ENCODE results near the gene PRDX5.

Gene PRDX5

DNA sequence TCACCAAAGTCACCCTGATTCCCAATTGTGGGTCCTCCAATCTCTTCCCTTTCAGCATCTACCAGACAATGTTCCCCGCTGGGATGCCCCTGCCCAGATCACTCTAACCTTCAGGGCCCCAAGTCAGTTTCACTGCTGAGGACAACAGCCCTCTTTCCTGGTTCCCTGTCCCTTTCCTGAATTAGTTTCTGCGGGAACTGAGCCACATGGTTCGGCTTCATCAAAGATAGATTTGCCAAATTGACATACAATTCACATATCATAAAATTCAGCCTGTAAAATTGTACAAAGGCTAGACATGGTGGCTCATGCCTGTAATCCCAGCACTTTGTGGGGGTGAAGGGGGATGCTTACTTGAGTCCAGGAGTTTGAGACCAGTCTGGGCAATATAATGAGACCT lies 10.1 kb downstream of the PRDX5 start:
- DNase-seq = no peak

- no peak for DNase-seq
Measured at GRCh38 chr11:64330888-64331287, 13.0 kb downstream of the PRDX5 start.

- DNase-seq = peak; percentile 94 to 96 (median 94)
Measured at GRCh38 chr11:64331569-64332371, 13.8 kb downstream of the PRDX5 start.

- no peak for DNase-seq
Measured at GRCh38 chr11:64333556-64333955, 15.6 kb downstream of the PRDX5 start.

DNA sequence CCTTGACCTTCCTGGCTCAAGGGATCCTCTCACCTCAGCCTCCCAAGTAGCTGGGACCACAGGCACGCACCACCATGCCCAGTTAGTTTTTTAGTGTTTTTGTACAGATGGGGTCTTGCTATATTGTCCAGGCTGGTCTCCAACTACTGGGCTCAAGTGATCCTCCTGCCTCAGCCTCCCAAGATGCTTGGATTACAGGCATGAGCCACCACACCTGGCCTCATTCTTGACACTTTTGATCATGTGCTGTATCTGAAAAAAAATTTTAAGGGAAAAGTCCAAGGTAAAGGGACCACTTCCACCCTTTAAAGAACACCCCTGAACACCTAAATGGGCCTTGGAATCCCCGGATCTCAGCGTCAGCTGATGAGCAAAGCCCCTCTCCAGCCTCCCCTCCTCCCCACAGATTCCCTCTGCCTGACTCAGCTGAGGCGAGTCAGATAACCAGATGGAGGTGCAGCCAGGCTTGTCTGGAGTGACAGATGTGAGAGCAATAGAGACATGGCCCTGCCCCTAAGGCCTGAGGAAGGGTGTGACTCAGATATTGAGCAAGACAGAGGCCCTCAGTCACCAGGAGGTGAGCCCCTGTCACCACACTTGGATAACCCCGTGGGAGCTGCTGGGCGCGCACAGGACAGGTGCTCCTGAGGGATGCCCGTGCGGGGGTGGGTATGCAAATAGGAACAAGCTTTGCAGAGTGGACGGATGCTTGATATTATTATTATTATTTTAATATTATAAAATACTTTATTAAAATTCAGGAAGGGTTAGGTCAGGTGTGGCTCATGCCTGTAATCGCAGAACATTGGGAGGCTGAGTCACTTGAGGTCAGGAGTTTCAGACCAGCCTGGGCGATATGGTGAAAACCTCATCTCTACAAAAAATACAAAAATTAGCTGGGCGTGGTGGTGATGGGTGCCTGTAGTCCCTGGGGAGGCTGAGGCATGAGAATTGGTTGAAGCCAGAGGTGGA lies 17.1 kb downstream of the PRDX5 start:
- DNase-seq = peak; percentile 83 to 86 (median 84)

DNA sequence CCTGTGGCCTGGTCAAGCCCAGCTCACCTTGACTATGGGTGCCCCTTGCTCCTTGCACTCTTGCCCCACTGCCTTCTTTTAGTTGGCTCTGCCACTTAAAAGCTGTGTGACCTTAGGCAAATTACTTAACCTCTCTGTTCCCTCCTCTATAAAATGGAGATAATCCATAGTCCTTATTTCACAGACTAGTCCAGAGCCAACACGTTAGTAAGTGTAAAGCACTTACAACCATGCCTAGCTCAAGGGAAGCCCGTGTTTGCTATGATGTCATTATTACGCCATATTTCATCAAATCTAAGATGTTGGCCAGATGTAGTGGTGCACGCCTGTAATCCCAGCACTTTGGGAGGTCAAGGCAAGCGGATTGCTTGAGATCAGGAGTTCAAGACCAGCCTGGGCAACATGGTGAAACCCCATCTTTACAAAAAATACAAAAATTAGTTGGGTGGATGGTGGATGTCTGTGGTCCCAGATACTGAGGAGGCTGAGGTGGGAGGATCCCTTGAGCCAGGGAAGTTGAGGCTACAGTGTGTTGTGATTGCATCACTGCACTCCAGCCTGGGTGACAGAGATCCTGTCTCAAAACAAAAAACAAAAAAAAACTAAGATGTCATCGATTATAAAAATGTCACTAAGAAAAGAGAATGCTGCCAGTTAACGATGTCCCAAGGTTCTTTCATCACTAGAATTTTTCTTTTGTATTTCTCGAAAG lies 19.8 kb downstream of the PRDX5 start:
- peak in 1 of 3 donors; percentile 29 for DNase-seq

DNA sequence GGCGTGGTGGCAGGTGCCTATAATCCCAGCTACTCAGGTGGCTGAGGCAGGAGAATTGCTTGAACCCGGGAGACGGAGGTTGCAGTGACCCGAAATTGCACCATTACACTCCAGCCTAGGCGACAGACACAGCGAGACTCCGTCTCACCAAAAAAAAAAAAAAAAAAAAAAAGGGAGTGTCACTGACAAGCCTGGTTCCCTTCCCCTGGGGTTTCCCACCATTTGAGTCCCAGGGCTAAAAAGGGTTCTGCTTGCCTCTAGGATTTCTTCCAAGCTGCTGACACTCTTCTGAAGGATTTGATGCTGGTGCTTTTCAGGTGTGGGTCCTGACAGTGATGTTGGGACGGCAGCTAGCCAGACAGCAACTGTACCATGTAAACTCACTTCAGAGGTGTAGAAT lies 20.8 kb downstream of the PRDX5 start:
- peak; percentile 51 to 57 (median 52) for DNase-seq

- peak in 1 of 3 donors; percentile 22 for DNase-seq
Measured at GRCh38 chr11:64339286-64339685, 21.4 kb downstream of the PRDX5 start.

GRCh38 chr11:64339754-64340408 lies 22.0 kb downstream of the PRDX5 start, which contains the start of gene CCDC88B:
CCDC88B (plus strand) TSS chr11:64340204; CDS start chr11:64340267, 63 bp downstream.
- peak; percentile 76 to 87 (median 77) for DNase-seq

DNA sequence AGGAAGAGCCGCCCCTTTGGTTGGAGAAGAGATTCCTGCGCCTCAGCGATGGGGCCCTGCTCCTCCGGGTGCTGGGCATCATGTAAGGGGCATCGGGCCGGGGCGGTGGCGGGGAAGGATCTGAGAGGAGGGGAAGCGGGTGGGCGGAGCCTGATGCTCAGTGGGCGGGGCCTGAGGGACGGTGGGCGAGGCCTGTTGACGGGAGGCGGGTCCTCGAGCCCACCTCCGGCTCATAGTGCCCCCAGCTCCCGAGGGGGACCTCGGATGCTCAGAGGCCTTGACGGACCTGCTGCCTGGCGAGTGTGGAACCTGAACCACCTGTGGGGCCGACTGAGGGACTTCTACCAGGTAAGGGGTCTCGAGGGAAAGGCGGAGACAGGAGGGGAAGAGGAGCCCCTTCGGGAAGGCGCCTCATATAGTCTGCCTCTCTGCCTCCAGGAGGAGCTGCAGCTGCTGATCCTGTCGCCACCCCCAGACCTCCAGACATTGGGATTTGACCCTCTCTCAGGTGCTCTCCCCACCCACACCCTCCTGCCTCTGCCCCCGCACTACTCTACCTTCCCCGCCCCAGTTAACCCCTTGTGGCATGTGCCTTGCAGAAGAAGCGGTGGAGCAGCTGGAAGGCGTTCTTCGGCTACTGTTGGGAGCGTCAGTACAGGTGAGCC lies 22.9 kb downstream of the PRDX5 start:
- peak; percentile 38 to 74 (median 55) for DNase-seq

GRCh38 chr11:64341429-64341828 lies 23.5 kb downstream of the PRDX5 start:
- no peak for DNase-seq

DNA sequence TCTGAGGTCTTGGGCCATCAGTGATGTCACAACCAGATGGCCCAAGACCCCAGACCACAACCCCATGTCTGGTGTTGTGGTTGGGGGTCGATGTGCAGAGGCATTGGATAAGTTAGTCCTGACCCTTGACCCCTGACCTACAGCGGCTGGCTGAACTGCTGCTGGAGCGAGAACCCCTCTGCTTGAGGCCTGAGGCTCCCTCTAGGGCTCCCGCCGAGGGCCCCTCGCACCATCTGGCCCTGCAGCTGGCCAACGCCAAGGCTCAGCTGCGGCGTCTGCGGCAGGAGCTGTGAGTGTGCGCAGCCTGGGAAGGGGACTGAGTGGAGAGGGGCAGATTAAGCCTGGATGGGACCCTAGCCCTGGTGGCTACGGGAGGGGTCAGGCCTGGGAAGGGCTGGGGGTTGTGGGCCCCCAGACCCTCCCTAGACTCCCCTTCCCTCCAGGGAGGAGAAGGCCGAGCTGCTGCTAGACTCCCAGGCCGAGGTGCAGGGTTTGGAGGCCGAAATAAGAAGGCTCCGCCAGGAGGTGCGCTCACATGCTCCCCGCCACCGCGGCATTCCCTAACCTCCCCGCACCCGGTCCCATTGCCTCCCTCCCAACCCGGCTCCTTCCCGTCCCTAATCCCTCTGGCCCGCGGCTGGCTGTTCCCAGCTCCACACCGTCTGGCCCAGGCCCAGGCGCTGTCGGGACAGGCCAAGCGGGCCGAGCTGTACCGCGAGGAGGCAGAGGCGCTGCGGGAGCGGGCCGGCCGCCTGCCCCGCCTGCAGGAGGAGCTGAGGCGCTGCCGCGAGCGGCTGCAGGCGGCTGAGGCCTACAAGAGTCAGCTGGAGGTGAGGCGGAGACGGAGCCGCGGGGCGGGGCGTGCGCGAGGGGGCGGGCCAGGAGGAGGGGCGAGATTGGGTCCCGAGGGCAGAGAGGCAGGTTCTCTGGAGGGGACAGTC lies 24.2 kb downstream of the PRDX5 start:
- DNase-seq = peak; percentile 90 to 95 (median 93)

DNA sequence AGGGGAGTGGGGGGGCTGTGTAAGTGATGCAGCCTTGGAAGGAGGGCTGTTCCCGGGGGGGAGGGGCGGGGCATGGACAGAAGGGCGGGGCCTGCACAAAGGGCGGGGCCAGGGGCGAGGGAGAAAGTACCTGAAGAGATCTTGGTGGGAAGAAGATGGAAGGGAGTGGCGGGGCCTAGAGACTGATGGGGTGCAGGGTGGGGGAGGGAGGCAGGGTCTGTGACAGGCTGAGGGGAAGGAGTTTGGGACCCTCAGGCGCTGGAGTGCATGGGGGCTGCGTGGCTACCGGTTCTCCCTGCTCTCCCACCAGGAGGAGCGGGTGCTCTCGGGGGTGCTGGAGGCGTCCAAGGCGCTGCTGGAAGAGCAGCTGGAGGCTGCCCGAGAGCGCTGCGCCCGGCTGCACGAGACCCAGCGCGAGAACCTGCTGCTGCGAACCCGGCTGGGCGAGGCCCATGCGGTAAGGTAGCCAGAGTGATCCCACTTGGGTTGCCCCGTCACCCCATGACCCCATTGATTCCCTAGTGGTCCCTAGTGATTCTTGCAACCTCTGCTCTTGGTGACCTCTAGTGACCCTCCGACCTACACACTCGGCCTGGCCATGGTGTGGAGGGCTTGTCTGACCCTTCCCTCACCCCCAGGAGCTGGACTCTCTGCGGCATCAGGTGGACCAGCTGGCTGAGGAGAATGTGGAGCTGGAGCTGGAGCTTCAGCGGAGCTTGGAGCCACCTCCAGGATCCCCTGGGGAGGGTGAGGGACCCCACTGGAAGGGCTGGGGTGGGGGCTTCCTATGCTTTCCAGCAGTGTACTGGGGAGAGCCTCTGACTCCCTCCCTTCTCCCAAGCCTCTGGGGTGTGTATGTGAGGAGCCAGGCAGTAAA lies 25.2 kb downstream of the PRDX5 start:
- DNase-seq = no peak

- DNase-seq = peak; percentile 38 to 48 (median 38)
Measured at GRCh38 chr11:64343767-64344559, 26.0 kb downstream of the PRDX5 start.

- DNase-seq = no peak
Measured at GRCh38 chr11:64344787-64345186, 26.9 kb downstream of the PRDX5 start.

GRCh38 chr11:64347193-64347867 lies 29.4 kb downstream of the PRDX5 start:
- no peak for DNase-seq

DNA sequence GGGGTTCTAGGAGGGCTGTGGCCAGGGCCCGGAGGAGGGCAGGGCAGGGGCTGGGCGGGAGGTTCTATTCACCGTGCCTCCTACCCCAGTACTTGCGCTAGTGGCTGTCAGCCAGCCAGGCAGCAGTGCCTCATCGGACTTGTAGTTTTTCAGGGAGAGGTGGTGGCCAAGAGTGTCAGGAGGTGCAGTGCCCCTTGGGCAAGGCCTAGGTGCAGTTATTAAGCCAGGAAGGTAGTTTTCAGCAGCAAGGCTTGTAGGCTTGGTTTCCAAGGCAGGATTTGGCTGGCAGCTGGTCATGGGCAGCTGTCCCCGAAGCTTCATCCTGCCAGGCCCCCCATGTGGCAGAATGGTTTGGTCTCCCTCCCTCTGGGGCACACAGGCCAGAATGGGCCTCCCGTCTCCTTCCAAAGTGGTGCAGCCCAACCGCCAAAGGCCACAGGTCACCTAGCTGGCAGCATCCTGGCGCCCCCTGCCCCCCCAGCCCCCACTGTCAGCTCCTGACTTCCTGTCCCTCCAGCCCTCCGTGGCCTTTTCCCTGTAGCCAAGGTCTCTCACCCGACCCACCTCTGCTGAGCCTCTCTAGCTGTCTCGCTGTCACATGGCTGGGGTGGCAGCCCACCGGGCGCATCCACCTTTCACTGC lies 30.6 kb downstream of the PRDX5 start:
- no peak for DNase-seq

DNA sequence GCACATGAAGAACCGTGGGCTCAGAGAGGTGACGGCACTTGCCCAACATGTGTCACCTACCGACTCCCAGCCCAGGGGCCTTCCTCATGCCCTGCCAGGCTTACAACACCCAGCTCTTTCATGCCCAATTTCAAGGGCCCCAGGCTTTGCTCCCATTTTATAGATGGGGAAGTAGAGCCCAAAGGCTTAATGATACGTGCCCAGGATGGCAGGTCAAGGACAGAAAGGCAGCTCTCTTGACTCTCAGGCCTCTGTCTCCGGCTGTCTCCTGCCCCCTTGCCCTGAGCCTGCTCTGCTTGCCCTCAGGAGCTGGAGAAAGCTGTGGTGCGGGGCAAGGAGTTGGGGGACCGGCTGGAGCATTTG lies 31.1 kb downstream of the PRDX5 start:
- DNase-seq = no peak
